ENCODE data around the gene CNDP2. TPM values are rescaled to one million over a fixed set of nuclear protein-coding genes. Genes with fewer than 3 reads are reported as not detected.

Gene CNDP2
- total and polyA plus RNA-seq, 3 donors from 2014 or later: 72.0 to 84.5 (median 74.4) TPM

DNA sequence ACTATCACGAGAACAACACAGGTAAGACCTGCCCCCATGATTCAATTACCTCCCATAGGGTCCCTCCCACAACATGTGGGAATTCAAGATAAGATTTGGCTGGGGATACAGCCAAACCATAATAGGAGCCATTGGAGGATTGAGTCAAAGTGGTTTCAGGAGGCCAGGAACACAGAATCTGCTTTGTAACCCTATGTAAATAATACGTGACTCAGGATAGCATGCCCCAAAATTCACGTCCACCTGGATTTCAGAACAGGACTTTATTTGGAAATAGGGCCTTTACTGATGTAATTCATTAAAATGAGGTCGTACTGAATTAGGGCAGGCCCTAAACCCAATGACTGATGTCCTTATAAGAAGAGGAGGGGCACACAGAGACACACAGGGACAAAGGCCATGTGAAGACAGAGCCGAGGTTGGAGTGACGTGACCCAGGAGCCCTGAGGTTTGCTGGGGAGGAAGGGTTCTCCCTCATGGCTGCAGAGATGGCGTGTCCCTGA, 16.0 kb upstream of the CNDP2 start:
- WGBS, 2 donors: 87 to 90% methylated on average over 7 of the region's 7 CpGs
- intact Hi-C loops (cut with DNase I; ENCODE audit: low total_unique reads): no loop called here
- H3K9me3 ChIP-seq: no peaks in the 10 kb centered on the region

DNA sequence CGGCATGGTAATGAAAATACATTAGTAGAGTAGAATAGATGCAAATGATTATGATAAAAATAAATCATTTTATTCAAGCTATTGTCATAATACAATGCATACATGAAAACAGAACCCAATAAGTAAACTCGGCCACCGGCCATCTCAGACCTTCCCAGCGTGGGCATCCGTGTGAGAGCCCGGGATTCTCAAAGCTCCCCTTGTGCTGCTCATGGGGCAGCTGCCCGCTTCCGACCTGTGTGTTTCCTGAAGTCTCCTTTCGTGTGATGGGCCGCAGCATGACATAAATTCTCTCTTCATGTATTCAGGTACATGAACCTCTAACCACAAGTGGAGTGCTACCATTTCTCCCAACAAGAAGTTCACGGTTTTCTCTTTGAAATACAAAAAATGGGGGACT, 13.5 kb upstream of the CNDP2 start:
- intact Hi-C loops (cut with DNase I; ENCODE audit: low total_unique reads): no loop called here
- Histone ChIP-seq H3K27me3 (no peaks in the 10 kb centered on the region), H3K27ac (no peak overlapping the region), H3K9me3 (no peaks in the 10 kb centered on the region), H3K4me3 (no peak overlapping the region), H3K4me1 (peaks cover 6% of the 10 kb centered on the region), H3K36me3 (ENCODE audit: low read depth, missing control alignments) (no peaks in the 10 kb centered on the region)
- TF ChIP-seq CTCF (IDR thresholded peaks at IDR 0.05): no peak
- no peak for TF ChIP-seq POLR2A (IDR thresholded peaks at IDR 0.05)
- WGBS, 2 donors: 95 to 98% methylated on average over 11 of the region's 11 CpGs
- no peak for DNase-seq

More for the DNA sequence above, 16.0 kb upstream of the CNDP2 start:
- Histone ChIP-seq H3K4me1 (no peaks in the 10 kb centered on the region), H3K27ac (no peak overlapping the region), H3K4me3 (no peak overlapping the region), H3K27me3 (no peaks in the 10 kb centered on the region), H3K36me3 (ENCODE audit: low read depth, missing control alignments) (no peaks in the 10 kb centered on the region)
- no peak for TF ChIP-seq CTCF (IDR thresholded peaks at IDR 0.05)
- TF ChIP-seq POLR2A (IDR thresholded peaks at IDR 0.05): no peak
- DNase-seq: no peak

- TF ChIP-seq POLR2A (IDR thresholded peaks at IDR 0.05) (no peak), CTCF (IDR thresholded peaks at IDR 0.05) (no peak)
- H3K27ac ChIP-seq: no peak overlapping the region
- intact Hi-C loops (cut with DNase I; ENCODE audit: low total_unique reads): no loop called here
- WGBS, 2 donors: 53 to 64% methylated on average over 8 to 15 of the region's 15 CpGs
- H3K4me1 ChIP-seq: peaks cover 6% of the 10 kb centered on the region
- no peaks in the 10 kb centered on the region for H3K9me3 ChIP-seq
- H3K4me3 ChIP-seq: no peak overlapping the region
- no peaks in the 10 kb centered on the region for H3K36me3 ChIP-seq (ENCODE audit: low read depth, missing control alignments)
- DNase-seq: peak; percentile 52
- no peaks in the 10 kb centered on the region for H3K27me3 ChIP-seq
Measured at GRCh38 chr18:74486119-74486849, 9.9 kb upstream of the CNDP2 start.

DNA sequence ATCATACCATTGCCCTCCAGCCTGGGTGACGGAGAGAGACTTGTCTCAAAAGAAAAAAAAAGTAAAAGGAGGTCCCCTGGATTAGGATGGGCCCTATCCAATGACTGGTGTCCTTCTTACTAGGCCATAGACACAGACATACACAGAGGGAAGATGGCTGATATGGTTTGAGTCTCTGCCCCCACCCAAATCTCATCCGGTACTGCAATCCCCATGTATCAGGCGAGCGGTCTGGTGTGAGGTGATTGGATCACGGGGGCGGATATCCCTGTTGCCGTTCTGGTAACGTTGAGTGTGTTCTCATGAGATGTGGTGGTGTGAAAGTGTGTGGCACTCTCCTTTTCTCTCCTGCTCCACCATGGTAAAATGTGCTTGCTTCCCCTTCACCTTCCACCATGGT, 7.8 kb upstream of the CNDP2 start:
- no peaks in the 10 kb centered on the region for H3K9me3 ChIP-seq
- no peaks in the 10 kb centered on the region for H3K27me3 ChIP-seq
- intact Hi-C loops (cut with DNase I; ENCODE audit: low total_unique reads): no loop called here
- TF ChIP-seq CTCF (IDR thresholded peaks at IDR 0.05) (no peak), POLR2A (IDR thresholded peaks at IDR 0.05) (no peak)
- H3K4me1 ChIP-seq: peaks cover 6% of the 10 kb centered on the region
- H3K36me3 ChIP-seq (ENCODE audit: low read depth, missing control alignments): no peaks in the 10 kb centered on the region
- H3K27ac ChIP-seq: no peak overlapping the region
- DNase-seq: no peak
- 95 to 96% methylated on average over 8 of the region's 8 CpGs for WGBS, 2 donors
- no peak overlapping the region for H3K4me3 ChIP-seq

GRCh38 chr18:74488864-74489263, 7.3 kb upstream of the CNDP2 start:
- TF ChIP-seq CTCF (IDR thresholded peaks at IDR 0.05): no peak
- TF ChIP-seq POLR2A (IDR thresholded peaks at IDR 0.05): no peak
- 85 to 87% methylated on average over 8 of the region's 8 CpGs for WGBS, 2 donors
- DNase-seq: no peak
- no peak overlapping the region for H3K27ac ChIP-seq
- no peaks in the 10 kb centered on the region for H3K9me3 ChIP-seq
- no peak overlapping the region for H3K4me3 ChIP-seq
- H3K4me1 ChIP-seq: peaks cover 6% of the 10 kb centered on the region
- no peaks in the 10 kb centered on the region for H3K36me3 ChIP-seq (ENCODE audit: low read depth, missing control alignments)
- H3K27me3 ChIP-seq: no peaks in the 10 kb centered on the region
- intact Hi-C loops (cut with DNase I; ENCODE audit: low total_unique reads): no loop called here
